Keratinocyte (primary cell): ENCODE data around the gene METTL8. TPM values are rescaled to one million over a fixed set of nuclear protein-coding genes. Genes with fewer than 3 reads are reported as not detected.

Source experiments
- DNase-seq: peaks from one replicate; pipeline ENCODE4 v3.0.0-alpha.2; 2011; ENCODE audit warnings: low read depth, missing footprints, low spot score
- FAIRE-seq: peaks from 2 replicates; lab custom pipeline; 2011; peaks lifted over from hg19 to GRCh38; lab: Jason Lieb, UNC
- H2AFZ ChIP-seq: 2 replicates; pipeline ENCODE4 v1.6.0; 2012; ENCODE audit warnings: low read length, control low read depth, inconsistent platforms; ENCODE audit not compliant: control insufficient read depth
- H3K27ac ChIP-seq: 2 replicates; pipeline ENCODE4 v1.5.1; 2011; ENCODE audit warnings: low read length; ENCODE audit not compliant: control insufficient read depth, insufficient read depth
- H3K27me3 ChIP-seq: 3 replicates; pipeline ENCODE4 v1.6.0; 2011; ENCODE audit warnings: low read length; ENCODE audit not compliant: control insufficient read depth, insufficient read depth; ENCODE audit errors: extremely low read depth
- H3K36me3 ChIP-seq, 2 experiments: 2 replicates in 1 of 2; 3 replicates in 1 of 2; pipeline ENCODE4 v1.5.1; 2011; ENCODE audit warnings: low read length in 2 of 2, mild to moderate bottlenecking in 1 of 2; ENCODE audit not compliant: control insufficient read depth in 2 of 2, insufficient read depth in 2 of 2; ENCODE audit errors: extremely low read depth in 1 of 2
- H3K4me1 ChIP-seq: 3 replicates; pipeline ENCODE4 v1.5.1; 2011; ENCODE audit warnings: low read length; ENCODE audit not compliant: control insufficient read depth, insufficient read depth; ENCODE audit errors: extremely low read depth
- H3K4me2 ChIP-seq: 3 replicates; pipeline ENCODE4 v1.6.0; 2011; ENCODE audit warnings: low read depth, low read length; ENCODE audit not compliant: control insufficient read depth, insufficient read depth; ENCODE audit errors: extremely low read depth
- H3K4me3 ChIP-seq, 3 experiments: fragments of 200-600 bp in 1 of 3; sonication (generic) in 1 of 3; 2 replicates in 2 of 3; 3 replicates in 1 of 3; pipeline ENCODE4 v1.5.1; 2011 to 2016; ENCODE audit warnings: low read length in 3 of 3, mild to moderate bottlenecking in 3 of 3, control low read depth in 2 of 3, inconsistent platforms in 1 of 3, low read depth in 1 of 3, mixed read lengths in 1 of 3, mixed run types in 1 of 3, moderate library complexity in 1 of 3; ENCODE audit not compliant: control insufficient read depth in 2 of 3, insufficient read depth in 2 of 3; ENCODE audit errors: extremely low read depth in 1 of 3
- H3K79me2 ChIP-seq: 2 replicates; pipeline ENCODE4 v1.6.0; 2012; ENCODE audit warnings: low read length; ENCODE audit not compliant: control insufficient read depth, insufficient read depth
- H3K9ac ChIP-seq: 3 replicates; pipeline ENCODE4 v1.6.0; 2011; ENCODE audit warnings: low read length; ENCODE audit not compliant: control insufficient read depth, insufficient read depth; ENCODE audit errors: extremely low read depth
- H3K9me1 ChIP-seq: 3 replicates; pipeline ENCODE4 v1.6.0; 2011; ENCODE audit warnings: low read length; ENCODE audit not compliant: control insufficient read depth, insufficient read depth; ENCODE audit errors: extremely low read depth
- H3K9me3 ChIP-seq: 2 replicates; pipeline ENCODE4 v1.5.1; 2012; ENCODE audit warnings: low read depth, low read length; ENCODE audit not compliant: control insufficient read depth
- H4K20me1 ChIP-seq: 3 replicates; pipeline ENCODE4 v1.6.0; 2011; ENCODE audit warnings: low read length; ENCODE audit not compliant: control insufficient read depth, insufficient read depth; ENCODE audit errors: extremely low read depth
- EZH2 ChIP-seq: IDR thresholded peaks from one replicate; pipeline ENCODE4 v1.6.1; 2012; ENCODE audit warnings: inconsistent platforms, mild to moderate bottlenecking, low read length, moderate library complexity
- dilution Hi-C: fragments of 300-500 bp; cut with MboI; formaldehyde crosslinking; loops from one replicate; pipeline ENCODE4 v1.7.0; 2020; ENCODE audit warnings: low sequenced_read_pairs; ENCODE audit not compliant: extremely low pct_ligation_motif_present
- polyA plus RNA-seq, 5 experiments: library from polyadenylated mRNA; depleted of rRNA in 3 of 5; stranded (reverse) in 3 of 5; stranded (forward) in 1 of 5; unstranded in 1 of 5; fragments of >200 nt; gene quantifications; 1 replicate in 1 of 5; 2 replicates in 3 of 5; 3 replicates in 1 of 5; pipeline versions ENCODE4 v1.2.1 to v1.2.3, GENCODE V29; 2011 to 2012; ENCODE audit warnings: missing spikeins in 2 of 5, low read depth in 1 of 5, low replicate concordance in 1 of 5
- TF ChIP-seq, protein P1 (sequence below), 3 experiments: IDR thresholded peaks in 1 of 3; conservative IDR thresholded peaks in 1 of 3; optimal IDR thresholded peaks in 1 of 3; 2 replicates in 2 of 3; 3 replicates in 1 of 3; pipeline versions ENCODE3 to v1.5.1; 2011; ENCODE audit warnings: low read length in 3 of 3, mild to moderate bottlenecking in 3 of 3, moderate library complexity in 2 of 3, control low read depth in 1 of 3, inconsistent platforms in 1 of 3; ENCODE audit not compliant: insufficient read depth in 2 of 3; ENCODE audit errors: extremely low read depth in 1 of 3

METTL8 gene
- polyA plus RNA-seq, 1 donor (not counting 4 experiments of a cell fraction or from before 2014, with no cell fraction given) = 81.2 TPM

DNA sequence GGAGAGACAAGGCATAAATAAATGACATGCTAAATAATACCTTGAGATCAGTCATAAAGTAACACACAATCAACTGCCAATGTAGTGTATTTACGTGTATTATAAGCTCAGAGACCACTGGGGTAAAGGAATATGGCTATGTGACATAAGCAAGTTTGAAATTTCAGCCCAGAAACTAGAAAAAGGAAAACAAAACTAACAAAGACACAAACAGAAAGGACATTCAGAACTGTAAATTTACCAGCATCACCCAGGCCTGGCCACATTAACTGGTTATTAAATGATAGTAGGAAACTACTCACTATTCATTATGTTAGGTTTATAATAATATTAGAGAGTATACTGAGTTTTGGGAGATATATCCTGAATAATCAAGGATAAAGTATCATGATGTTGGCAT lies 98.8 kb downstream of the METTL8 start:
- H3K9me1 ChIP-seq = no peaks in the 10 kb centered on the region
- no peak for FAIRE-seq

DNA sequence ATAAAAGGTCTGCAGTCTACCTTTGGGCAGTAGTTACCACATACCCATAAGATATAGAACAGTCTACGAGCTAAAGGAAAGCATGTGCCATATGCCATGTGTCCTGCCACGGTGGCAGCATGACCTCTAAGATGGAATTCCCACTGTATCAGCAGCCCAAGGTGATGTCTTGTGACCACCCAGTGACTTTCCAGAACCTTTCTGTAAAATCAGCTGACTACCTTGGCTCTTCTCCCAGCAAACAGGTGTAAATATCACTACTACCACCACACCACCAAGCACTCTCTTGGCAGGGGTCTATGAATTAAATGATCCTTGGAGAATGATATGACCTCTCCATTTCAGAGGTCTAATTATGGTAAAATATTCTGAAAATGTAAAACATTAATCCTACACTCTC lies 99.6 kb downstream of the METTL8 start:
- H3K36me3 ChIP-seq = no peaks in the 10 kb centered on the region

More for the DNA sequence above, 98.8 kb downstream of the METTL8 start:
- dilution Hi-C loops = no loop called here
- TF ChIP-seq EZH2 = no peak
- TF ChIP-seq, protein P1, sequence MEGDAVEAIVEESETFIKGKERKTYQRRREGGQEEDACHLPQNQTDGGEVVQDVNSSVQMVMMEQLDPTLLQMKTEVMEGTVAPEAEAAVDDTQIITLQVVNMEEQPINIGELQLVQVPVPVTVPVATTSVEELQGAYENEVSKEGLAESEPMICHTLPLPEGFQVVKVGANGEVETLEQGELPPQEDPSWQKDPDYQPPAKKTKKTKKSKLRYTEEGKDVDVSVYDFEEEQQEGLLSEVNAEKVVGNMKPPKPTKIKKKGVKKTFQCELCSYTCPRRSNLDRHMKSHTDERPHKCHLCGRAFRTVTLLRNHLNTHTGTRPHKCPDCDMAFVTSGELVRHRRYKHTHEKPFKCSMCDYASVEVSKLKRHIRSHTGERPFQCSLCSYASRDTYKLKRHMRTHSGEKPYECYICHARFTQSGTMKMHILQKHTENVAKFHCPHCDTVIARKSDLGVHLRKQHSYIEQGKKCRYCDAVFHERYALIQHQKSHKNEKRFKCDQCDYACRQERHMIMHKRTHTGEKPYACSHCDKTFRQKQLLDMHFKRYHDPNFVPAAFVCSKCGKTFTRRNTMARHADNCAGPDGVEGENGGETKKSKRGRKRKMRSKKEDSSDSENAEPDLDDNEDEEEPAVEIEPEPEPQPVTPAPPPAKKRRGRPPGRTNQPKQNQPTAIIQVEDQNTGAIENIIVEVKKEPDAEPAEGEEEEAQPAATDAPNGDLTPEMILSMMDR (optimal IDR thresholded peaks at IDR 0.05 in 1 of 3, IDR thresholded peaks at IDR 0.05 in 1 of 3, conservative IDR thresholded peaks at IDR 0.05 in 1 of 3; ENCODE audit: extremely low read depth in 1 of 3, insufficient read depth in 2 of 3, low read length in 3 of 3) = no peak
- H3K4me2 ChIP-seq = no peak overlapping the region
- H3K9me3 ChIP-seq = no peaks in the 10 kb centered on the region
- no peak for DNase-seq
- H3K79me2 ChIP-seq = no peaks in the 10 kb centered on the region
- H3K4me1 ChIP-seq = no peaks in the 10 kb centered on the region
- no peak overlapping the region for H3K27ac ChIP-seq
- H3K4me3 ChIP-seq = no peak overlapping the region
- H3K27me3 ChIP-seq = no peaks in the 10 kb centered on the region
- no peaks in the 10 kb centered on the region for H4K20me1 ChIP-seq
- no peak overlapping the region for H3K9ac ChIP-seq
- H2AFZ ChIP-seq = no peak overlapping the region
- no peaks in the 10 kb centered on the region for H3K36me3 ChIP-seq

More for the DNA sequence above, 99.6 kb downstream of the METTL8 start:
- H3K9me1 ChIP-seq = no peaks in the 10 kb centered on the region
- H3K27me3 ChIP-seq = no peaks in the 10 kb centered on the region
- no peak overlapping the region for H3K4me2 ChIP-seq
- H2AFZ ChIP-seq = no peak overlapping the region
- FAIRE-seq (no peak), DNase-seq (no peak)
- H3K27ac ChIP-seq = no peak overlapping the region
- no peaks in the 10 kb centered on the region for H4K20me1 ChIP-seq
- H3K4me3 ChIP-seq = no peak overlapping the region
- dilution Hi-C loops = no loop called here
- H3K79me2 ChIP-seq = no peaks in the 10 kb centered on the region
- no peaks in the 10 kb centered on the region for H3K9me3 ChIP-seq
- TF ChIP-seq, protein P1 (optimal IDR thresholded peaks at IDR 0.05 in 1 of 3, IDR thresholded peaks at IDR 0.05 in 1 of 3, conservative IDR thresholded peaks at IDR 0.05 in 1 of 3; ENCODE audit: extremely low read depth in 1 of 3, insufficient read depth in 2 of 3, low read length in 3 of 3) = no peak
- no peak for TF ChIP-seq EZH2
- H3K9ac ChIP-seq = no peak overlapping the region
- H3K4me1 ChIP-seq = no peaks in the 10 kb centered on the region
